Coronary artery (tissue), 2 donors: ENCODE data around the gene C1QL1.

ENCODE experiments used
- DNase-seq: peaks from one replicate; pipeline ENCODE4 v3.0.0-alpha.2; 2017; ENCODE audit warnings: low spot score
- H3K27ac ChIP-seq, 2 donors: fragments of 200-600 bp; sonication (generic); one replicate each; pipeline ENCODE4 v1.5.1; 2016 to 2019
- H3K4me3 ChIP-seq: fragments of 200-600 bp; sonication (generic); 2 replicates; pipeline ENCODE4 v1.5.1; 2016; ENCODE audit warnings: mild to moderate bottlenecking, moderate library complexity
- TF ChIP-seq, protein P1 (sequence below): fragments of 200-600 bp; sonication (generic); IDR thresholded peaks from one replicate; pipeline ENCODE4 v1.5.1; 2019; ENCODE audit warnings: antibody characterized with exemption

C1QL1 gene

DNA sequence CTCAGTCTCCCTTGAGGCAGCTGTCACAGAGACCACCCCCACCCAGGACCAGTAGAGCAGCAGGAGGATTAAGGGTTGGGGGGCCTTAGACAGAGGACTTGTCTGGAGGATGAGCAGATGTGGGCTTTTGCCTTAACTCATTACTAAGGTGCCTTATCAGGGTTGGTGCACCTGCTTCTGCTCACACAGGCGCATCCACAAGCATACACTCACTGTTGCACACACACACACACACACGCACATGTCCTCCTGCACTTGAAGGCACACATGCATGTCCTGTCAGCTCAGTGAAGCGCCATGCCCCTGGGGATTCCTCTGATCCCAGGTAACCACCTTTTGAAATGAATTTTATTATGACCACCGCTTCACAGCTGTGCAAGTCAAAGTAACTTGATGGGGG lies 54.0 kb downstream of the C1QL1 start:
- TF ChIP-seq, protein P1, sequence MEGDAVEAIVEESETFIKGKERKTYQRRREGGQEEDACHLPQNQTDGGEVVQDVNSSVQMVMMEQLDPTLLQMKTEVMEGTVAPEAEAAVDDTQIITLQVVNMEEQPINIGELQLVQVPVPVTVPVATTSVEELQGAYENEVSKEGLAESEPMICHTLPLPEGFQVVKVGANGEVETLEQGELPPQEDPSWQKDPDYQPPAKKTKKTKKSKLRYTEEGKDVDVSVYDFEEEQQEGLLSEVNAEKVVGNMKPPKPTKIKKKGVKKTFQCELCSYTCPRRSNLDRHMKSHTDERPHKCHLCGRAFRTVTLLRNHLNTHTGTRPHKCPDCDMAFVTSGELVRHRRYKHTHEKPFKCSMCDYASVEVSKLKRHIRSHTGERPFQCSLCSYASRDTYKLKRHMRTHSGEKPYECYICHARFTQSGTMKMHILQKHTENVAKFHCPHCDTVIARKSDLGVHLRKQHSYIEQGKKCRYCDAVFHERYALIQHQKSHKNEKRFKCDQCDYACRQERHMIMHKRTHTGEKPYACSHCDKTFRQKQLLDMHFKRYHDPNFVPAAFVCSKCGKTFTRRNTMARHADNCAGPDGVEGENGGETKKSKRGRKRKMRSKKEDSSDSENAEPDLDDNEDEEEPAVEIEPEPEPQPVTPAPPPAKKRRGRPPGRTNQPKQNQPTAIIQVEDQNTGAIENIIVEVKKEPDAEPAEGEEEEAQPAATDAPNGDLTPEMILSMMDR: no peak

DNA sequence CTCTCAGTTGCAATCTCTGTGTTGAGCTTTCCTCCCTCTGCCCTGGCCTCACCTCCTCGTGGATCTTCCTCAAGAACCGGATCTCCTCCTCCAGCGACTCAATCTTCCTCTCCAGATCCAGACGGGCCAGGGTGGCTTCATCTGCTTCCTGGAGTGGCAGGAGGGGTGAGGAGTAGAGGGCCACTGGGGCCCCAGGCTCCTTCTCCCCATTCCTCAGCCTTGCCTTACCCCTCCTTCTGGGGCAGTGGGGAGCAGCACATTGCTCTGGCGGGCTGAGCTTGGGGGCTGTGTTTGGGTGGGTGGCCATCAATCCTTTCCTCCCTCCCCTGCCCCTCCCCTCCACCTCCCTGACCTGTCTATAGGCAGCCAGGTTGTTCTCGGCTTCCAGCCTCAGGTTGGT lies 54.4 kb downstream of the C1QL1 start:
- TF ChIP-seq, protein P1: no peak
- Histone ChIP-seq H3K4me3 (no peak overlapping the region), H3K27ac (no peak overlapping the region)
- no peak for DNase-seq

More for the DNA sequence above, 54.0 kb downstream of the C1QL1 start:
- Histone ChIP-seq H3K4me3 (no peak overlapping the region), H3K27ac (no peak overlapping the region)
- no peak for DNase-seq

DNA sequence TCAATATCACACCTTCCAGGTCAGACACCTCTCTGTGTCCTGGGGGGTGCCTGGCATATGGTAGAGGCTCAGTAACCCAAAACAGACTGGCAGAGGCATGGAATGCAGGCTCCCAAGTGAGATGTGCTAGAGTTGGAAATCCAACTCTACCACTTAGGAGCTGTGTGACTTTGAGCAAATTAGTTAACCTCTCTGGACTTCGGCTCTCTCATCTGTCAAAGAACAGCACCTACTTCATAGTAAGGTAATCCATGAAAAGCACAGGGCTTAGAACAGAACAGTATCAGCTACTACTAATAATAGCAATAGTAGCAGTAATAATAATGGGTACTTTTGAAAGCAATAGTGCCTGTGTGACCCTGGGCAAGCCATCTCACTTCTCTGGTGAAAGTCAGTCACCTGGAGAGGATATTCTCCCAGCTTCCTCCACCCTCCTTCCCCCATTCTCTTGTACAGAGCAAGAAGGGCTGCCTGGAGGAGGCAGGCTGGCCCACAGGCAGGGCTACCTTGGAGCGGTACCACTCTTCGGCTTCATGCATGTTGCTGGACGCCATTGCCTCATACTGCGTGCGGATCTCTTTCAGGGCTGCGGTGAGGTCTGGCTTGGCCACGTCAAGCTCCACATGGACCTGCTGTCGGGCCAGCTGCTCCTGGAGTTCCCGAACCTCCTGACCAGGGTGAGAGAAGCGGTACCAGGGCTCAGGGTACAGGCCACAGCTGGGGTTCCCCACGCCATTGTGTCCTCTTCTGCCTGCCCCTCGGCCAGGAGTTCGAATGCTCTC lies 55.1 kb downstream of the C1QL1 start:
- DNase-seq: no peak
- H3K27ac ChIP-seq: no peak overlapping the region
- H3K4me3 ChIP-seq: no peak overlapping the region
- TF ChIP-seq, protein P1: no peak

DNA sequence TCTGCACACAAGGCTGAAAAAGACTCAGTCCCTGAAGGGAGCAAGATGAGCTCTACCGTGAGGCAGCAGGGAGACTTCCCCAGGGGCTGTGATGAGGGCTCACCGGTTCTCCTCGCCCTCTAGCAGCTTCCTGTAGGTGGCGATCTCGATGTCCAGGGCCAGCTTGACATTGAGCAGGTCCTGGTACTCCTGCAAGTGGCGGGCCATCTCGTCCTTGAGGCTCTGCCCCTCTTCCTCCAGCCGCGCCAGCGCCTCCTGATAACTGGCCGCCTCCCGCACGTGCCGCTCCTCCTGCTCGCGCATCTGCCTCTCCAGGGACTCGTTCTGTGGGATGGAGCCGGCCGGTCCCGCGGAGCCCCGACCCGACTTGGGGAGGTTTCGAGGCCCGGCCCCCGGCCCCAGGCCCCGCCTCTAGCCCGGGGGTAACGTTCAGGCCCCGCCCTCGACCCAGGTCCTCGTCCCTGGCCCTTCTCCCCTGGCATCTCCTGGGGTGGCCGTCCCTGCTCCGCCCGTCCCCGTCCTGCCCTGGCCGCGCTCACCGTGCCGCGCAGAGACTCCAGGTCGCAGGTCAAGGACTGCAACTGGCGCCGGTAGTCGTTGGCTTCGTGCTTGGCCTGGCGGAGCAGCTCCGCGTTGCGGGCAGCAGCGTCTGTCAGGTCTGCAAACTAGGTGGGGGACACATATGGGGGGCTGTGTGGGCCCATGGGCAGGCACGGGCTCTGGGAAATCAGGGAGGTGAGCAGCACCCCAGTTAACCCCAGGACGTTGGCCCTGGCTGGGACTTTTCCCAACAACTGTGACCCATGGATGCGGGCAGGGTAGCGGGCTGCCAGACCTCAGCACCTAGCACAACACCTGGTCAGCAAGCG lies 56.7 kb downstream of the C1QL1 start:
- TF ChIP-seq, protein P1: no peak
- H3K27ac ChIP-seq: no peak overlapping the region
- peak overlapping the region; percentile 61 for H3K4me3 ChIP-seq
- DNase-seq: no peak

DNA sequence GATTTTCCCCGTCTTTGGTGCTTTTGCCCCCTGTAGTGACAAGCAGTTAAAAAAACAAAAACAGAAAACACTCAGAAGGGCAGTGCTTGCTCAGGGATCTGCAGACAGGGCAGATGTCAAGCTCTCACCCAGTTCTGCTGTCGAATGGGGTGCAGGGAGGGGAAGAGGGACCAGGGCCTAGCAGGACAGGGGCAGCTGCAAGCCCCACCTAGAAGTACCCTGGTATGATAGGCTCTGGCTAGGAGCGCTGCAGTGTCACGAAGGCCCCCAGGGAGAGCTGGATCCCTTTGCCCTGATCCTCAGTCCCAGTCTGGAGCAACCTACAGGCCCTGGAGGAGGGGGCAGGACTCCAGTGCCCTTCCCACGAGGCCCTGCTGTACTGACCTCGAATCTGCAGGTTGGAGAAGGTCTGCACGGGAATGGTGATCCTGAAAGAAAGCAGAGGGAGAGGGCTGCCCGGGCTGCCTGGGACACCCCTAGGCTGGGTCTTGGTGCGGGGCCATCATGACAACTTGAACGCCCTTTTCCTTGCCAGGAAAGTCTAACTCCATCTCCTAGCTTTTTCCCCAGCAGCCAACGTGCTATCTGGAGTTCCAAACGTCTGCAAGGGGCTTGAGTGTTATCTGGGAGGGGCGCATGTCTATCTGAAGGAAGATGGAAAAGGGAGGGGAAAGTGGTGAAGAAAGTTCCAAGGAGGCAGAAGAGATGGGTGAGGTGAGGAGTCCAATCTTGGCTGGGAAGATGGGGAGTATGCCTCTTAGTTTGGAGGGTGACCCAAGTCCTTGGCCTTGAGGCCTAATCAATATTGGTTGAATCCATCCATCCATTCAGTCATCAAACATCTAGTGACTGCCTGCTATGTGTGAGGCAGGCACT lies 57.6 kb downstream of the C1QL1 start:
- DNase-seq: no peak
- Histone ChIP-seq H3K27ac (no peak overlapping the region), H3K4me3 (no peak overlapping the region)
- TF ChIP-seq, protein P1: no peak
